GM12872 (cell line): ENCODE results near the gene AREL1.

Source experiments
- TF ChIP-seq, protein P1 (sequence below): IDR thresholded peaks from 3 replicates; pipeline ENCODE4 v1.5.1; 2011; ENCODE audit warnings: low read depth, mild to moderate bottlenecking, low read length, moderate library complexity; ENCODE audit not compliant: insufficient read depth

AREL1 gene

DNA sequence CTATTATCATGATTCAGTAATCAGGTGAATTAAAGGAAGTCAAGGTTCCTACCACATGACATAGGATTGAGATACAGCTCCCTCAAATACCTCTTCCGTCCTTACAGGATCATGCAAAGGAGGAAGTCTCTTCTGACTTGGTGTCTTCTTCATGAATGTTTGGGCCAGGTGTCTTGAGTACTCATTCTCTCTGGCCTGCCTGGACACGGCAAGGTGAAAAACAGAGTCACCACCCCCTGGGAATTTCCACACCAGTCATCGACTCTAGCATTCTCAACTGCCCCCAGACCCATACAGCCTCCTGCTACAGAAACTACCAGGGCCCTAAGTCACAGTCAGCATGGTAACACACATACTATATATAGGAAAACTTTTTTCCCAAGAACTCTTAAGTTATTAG lies 55.9 kb downstream of the AREL1 start:
- TF ChIP-seq, protein P1, sequence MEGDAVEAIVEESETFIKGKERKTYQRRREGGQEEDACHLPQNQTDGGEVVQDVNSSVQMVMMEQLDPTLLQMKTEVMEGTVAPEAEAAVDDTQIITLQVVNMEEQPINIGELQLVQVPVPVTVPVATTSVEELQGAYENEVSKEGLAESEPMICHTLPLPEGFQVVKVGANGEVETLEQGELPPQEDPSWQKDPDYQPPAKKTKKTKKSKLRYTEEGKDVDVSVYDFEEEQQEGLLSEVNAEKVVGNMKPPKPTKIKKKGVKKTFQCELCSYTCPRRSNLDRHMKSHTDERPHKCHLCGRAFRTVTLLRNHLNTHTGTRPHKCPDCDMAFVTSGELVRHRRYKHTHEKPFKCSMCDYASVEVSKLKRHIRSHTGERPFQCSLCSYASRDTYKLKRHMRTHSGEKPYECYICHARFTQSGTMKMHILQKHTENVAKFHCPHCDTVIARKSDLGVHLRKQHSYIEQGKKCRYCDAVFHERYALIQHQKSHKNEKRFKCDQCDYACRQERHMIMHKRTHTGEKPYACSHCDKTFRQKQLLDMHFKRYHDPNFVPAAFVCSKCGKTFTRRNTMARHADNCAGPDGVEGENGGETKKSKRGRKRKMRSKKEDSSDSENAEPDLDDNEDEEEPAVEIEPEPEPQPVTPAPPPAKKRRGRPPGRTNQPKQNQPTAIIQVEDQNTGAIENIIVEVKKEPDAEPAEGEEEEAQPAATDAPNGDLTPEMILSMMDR = no peak

DNA sequence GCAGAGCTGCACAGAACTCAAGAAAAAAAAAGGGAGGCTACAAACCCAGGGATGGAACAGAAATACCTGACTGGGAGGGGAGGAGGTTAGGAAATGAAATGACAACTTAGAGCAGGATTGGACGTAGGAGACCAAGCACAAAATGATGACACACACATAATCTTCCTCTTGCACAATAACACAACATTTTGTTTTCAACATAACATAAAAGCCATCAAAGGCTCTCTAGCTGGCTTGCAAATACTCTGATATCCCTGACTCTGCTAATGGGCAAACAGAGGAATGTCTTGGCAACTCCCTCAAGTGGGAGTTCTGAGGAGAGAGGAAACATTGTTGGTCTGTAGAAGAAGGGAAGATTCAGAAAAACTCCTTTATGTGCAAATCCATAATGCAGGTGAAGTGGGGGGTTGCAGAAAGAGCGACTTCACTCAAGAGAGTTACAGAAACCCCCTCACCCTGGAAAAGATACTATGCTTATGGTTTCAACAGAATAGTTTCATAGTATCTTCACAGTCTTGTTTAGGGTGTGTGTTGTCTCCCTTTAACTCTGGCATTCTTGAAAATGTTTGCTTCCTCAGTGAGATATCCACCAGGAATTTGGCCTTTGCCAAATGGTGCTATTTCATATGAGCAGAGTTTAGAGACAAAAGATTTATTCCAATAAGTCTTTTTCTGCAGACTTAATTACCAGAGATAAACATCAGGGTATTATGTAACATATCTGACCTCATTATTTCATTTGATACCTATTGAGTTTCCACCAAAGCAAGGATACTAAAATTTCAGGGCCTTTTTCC lies 57.1 kb downstream of the AREL1 start:
- TF ChIP-seq, protein P1 = no peak

DNA sequence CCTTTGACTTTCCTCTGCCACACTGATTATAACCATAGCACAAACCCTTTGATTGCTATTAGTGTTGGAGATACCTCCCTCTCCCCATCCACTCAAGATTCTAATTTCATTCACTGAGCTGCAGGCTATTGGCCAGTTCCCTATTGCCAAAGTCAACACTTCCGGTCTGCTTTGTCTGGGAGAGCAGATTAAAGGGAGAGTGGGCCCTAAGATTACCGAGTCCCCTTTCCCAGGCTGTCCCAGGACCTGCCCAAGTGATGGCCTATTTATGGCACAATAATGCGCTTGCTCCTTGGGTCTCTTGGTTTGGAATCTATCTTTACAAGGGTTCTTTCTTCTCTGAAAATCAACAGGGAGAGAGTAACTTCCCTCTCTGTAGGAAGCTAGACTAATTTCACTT lies 57.9 kb downstream of the AREL1 start:
- TF ChIP-seq, protein P1 = no peak

DNA sequence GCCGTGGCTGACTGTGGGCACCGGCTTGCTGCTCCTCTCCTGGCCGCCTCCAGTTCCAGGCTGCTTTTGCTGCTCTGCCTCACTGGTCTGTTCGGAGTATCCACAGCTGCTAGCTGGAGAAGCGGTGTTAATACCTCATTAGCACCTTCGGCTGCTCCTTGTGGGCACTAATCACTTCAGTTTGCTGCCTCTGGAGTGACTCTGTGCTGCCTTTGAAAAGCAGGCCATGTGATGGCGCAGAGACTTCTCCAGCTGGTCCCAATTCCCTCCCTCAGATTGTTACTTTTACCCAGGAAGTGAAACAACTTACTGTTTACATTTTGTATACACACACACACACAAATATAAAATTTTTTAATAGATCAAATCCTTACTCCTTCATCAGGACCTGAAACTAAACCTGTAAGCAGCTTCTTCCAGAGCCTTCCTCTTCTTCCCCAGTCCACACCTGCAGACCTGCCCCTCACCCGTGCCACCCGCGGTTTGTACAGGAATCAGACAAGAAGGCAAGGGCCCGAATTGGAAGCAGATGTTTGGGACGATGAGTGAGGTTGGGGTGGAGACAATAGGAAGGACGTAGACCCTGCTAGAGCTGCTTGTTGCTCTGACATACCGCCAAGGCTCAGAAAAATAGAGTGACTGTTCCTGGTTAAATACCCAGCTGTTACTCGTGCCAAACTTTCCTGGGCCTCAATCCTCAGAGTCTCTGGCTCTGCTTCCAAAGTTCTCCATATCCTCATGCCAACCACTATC lies 59.3 kb downstream of the AREL1 start:
- TF ChIP-seq, protein P1 = no peak

DNA sequence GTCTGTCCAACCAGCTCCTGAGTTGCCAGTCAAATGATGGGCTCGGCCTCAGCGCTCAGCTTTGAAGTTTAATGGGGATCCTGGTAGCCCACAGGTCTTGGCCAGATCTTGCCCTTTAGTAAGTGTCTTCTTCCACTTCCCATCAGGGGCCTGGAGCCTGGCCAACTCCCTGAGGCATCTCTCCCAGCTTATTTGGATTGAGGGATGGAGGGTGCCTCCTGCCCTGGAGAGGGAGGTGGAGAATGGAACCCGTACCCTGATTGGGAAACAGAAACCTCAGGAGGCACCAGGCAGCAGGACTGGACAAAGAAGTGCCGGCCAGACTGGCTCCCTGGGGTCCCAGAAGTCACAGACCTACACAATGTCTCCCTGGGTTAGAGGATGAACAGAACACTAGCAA lies 60.3 kb downstream of the AREL1 start:
- TF ChIP-seq, protein P1 = no peak

DNA sequence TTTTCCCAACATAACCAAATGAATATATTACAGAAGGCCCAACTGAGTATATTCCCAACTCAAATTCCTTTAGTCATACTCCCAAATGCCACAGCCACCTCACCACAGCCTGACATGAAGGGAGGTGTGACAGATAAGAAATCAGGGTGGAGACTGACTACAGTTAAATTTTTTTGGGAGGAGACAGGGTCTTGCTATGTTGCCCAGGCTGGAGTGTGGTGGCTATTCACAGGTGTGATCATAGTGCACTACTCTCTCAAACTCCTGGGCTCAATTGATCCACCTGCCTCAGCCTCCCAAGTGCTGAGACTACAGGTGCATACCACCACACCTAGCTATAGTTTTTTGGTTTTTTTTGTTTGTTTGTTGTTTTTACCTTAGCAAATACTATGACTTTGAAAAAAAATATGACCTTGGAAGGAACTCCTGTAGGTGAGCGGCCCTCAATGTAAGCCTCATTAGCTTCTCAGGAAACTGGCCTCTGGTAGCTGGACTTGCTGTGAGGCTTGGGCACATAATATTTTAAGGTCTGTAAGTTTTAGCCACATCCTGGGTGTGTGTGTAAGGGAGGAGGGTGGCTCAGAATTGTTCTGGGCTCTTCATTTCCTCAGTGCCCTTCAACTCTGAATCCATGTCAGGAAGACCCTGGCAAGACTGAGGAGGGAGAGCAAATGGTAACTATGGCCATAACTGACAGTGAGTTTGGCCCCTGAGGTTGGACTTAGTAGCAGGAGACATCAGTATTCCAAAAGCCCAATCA lies 61.8 kb downstream of the AREL1 start:
- TF ChIP-seq, protein P1 = no peak

DNA sequence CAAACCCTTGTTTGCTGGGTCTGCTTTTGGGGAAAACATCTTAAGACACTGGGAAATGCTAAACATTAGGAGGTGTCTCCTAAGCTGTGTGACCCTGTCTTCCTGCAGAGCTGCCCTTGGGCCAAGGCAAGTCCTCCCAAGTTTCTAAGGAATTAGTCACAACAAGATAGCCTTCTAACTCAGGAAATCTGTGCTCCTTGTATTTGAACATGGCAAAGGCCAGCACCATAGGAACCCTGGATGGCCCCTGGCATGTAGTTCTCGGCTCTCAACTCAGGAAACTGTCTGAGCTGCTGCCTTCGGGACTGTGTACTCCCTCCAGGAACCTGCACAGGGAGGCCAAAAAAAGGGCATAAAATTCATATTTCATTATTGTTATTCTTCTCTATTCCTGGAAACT lies 63.2 kb downstream of the AREL1 start:
- TF ChIP-seq, protein P1 = no peak
